Suppressor macrophage treated with lipopolysaccharide for 1 hour (primary cell): ENCODE data around the gene ITGB7.

Source experiments
- DNase-seq, 3 donors: peaks; one replicate each; pipeline ENCODE4 v3.0.0-alpha.2; 2020 to 2022

ITGB7 gene

GRCh38 chr12:53230108-53230845, 23.2 kb upstream of the ITGB7 start:
- no peak for DNase-seq

GRCh38 chr12:53229454-53229853, 22.4 kb upstream of the ITGB7 start:
- no peak for DNase-seq

- peak; percentile 37 to 55 (median 40) for DNase-seq
Measured at GRCh38 chr12:53227836-53228235, 20.8 kb upstream of the ITGB7 start.

GRCh38 chr12:53227341-53227740, 20.3 kb upstream of the ITGB7 start:
- DNase-seq, result no peak

- DNase-seq, result no peak
Measured at GRCh38 chr12:53226815-53227214, 19.8 kb upstream of the ITGB7 start.

GRCh38 chr12:53225635-53226424, 18.8 kb upstream of the ITGB7 start:
- no peak for DNase-seq

- DNase-seq, result no peak
Measured at GRCh38 chr12:53224897-53225634, 18.0 kb upstream of the ITGB7 start.

- no peak for DNase-seq
Measured at GRCh38 chr12:53224061-53224896, 17.2 kb upstream of the ITGB7 start.

- peak; percentile 45 to 67 (median 53) for DNase-seq
Measured at GRCh38 chr12:53223389-53224060, 16.5 kb upstream of the ITGB7 start.

GRCh38 chr12:53222806-53223261, 15.8 kb upstream of the ITGB7 start:
- no peak for DNase-seq

GRCh38 chr12:53222170-53222721, 15.2 kb upstream of the ITGB7 start:
- no peak for DNase-seq

GRCh38 chr12:53221203-53222080, 14.4 kb upstream of the ITGB7 start:
- peak; percentile 69 to 91 (median 79) for DNase-seq

- peak; percentile 94 to 99 (median 96) for DNase-seq
Measured at GRCh38 chr12:53220694-53221202, 13.7 kb upstream of the ITGB7 start.

- DNase-seq, result peak; percentile 42 to 79 (median 52)
Measured at GRCh38 chr12:53219956-53220693, 13.1 kb upstream of the ITGB7 start.

GRCh38 chr12:53219292-53219955, 12.4 kb upstream of the ITGB7 start:
- DNase-seq, result peak; percentile 87 to 89 (median 88)

GRCh38 chr12:53218551-53219291, 11.7 kb upstream of the ITGB7 start:
- no peak for DNase-seq

- peak in 1 of 3 donors; percentile 22 for DNase-seq
Measured at GRCh38 chr12:53217931-53218307, 10.9 kb upstream of the ITGB7 start.
